Measurements from ENCODE around the gene CNNM1. TPM values are rescaled to one million over a fixed set of nuclear protein-coding genes. Genes with fewer than 3 reads are reported as not detected.

CNNM1 gene
- total and polyA plus RNA-seq, 2 donors (not counting 3 experiments of a cell fraction or from before 2014, with no cell fraction given), result not detected

GRCh38 chr10:99395750-99396445 is 66.7 kb downstream of the CNNM1 start:
- Histone ChIP-seq H3K9ac (replicated peaks; ENCODE audit: extremely low read depth, insufficient read depth, low read length) (no peak overlapping the region), H3K4me1 (ENCODE audit: control insufficient read depth, extremely low read depth, insufficient read depth, low read length) (peaks cover 24% of the 10 kb centered on the region), H3K9me3 (replicated peaks; ENCODE audit: control insufficient read depth, insufficient read depth, low read length) (no peaks in the 10 kb centered on the region), H3K36me3 (ENCODE audit: control insufficient read depth in 2 of 2, extremely low read depth in 1 of 2, insufficient read depth in 2 of 2, low read length in 2 of 2) (peaks cover 0 to 2% of the 10 kb centered on the region in 2 experiments), H2AFZ (ENCODE audit: low read depth, low read length) (no peak overlapping the region), H3K27me3 (ENCODE audit: control insufficient read depth in 2 of 2, insufficient read depth in 2 of 2, low read length in 2 of 2) (no peaks in the 10 kb centered on the region), H3K27ac (ENCODE audit: insufficient read depth, low read depth, low read length) (peak overlapping the region; percentile 32), H3K9me1 (replicated peaks; ENCODE audit: control insufficient read depth, extremely low read depth, insufficient read depth, low read length) (no peaks in the 10 kb centered on the region), H3K4me3 (replicated peaks in 1 of 3; ENCODE audit: insufficient read depth in 1 of 3, low read depth in 1 of 3, low read length in 3 of 3) (no peak overlapping the region), H3K4me2 (ENCODE audit: insufficient read depth, low read length) (peak overlapping the region; percentile 5), H4K20me1 (replicated peaks; ENCODE audit: control insufficient read depth, extremely low read depth, insufficient read depth, low read length) (no peaks in the 10 kb centered on the region), H3K79me2 (ENCODE audit: control insufficient read depth, insufficient read depth, low read length) (no peaks in the 10 kb centered on the region)
- intact Hi-C loops (cut with micrococcal nuclease) (loop anchor here (10.0 kb wide), 1 partner anchor 931 kb away; no protein-coding TSS in a partner anchor), dilution Hi-C loops (cut with MboI; ENCODE audit: extremely low pct_ligation_motif_present, low sequenced_read_pairs) (no loop called here)
- BruUV-seq (replicated peaks), result no TSS peak
- CTCF ChIA-PET, result interaction anchor here (0.7 to 6.8 kb wide), 2 partner anchors 21 to 37 kb away, joined by 3 to 151 read pairs; partner anchors contain the start of gene GOT1
- POLR2A ChIA-PET, result no interaction called here
- TF ChIP-seq FOS (IDR thresholded peaks at IDR 0.05; ENCODE audit: borderline replicate concordance, insufficient read depth, low read length), result peak; percentile 12
- no peak for TF ChIP-seq EZH2 (IDR thresholded peaks at IDR 0.05; ENCODE audit: borderline replicate concordance, low read depth, low read length, severe bottlenecking)
- TF ChIP-seq POLR2AphosphoS5 (IDR thresholded peaks at IDR 0.05; ENCODE audit: insufficient read depth, low read depth, low read length), result peak; percentile 49
- DNase-seq (ENCODE audit: low read depth, low spot score), result peak; percentile 57
- FAIRE-seq, result peak; percentile 69

GRCh38 chr10:99396471-99396870 is 67.3 kb downstream of the CNNM1 start:
- Histone ChIP-seq H2AFZ (ENCODE audit: low read depth, low read length) (no peak overlapping the region), H3K9me1 (replicated peaks; ENCODE audit: control insufficient read depth, extremely low read depth, insufficient read depth, low read length) (no peaks in the 10 kb centered on the region), H3K9me3 (replicated peaks; ENCODE audit: control insufficient read depth, insufficient read depth, low read length) (no peaks in the 10 kb centered on the region), H3K4me2 (ENCODE audit: insufficient read depth, low read length) (no peak overlapping the region), H3K27ac (ENCODE audit: insufficient read depth, low read depth, low read length) (peak overlapping the region; percentile 16), H3K4me1 (ENCODE audit: control insufficient read depth, extremely low read depth, insufficient read depth, low read length) (peaks cover 24% of the 10 kb centered on the region), H3K9ac (replicated peaks; ENCODE audit: extremely low read depth, insufficient read depth, low read length) (no peak overlapping the region), H3K4me3 (replicated peaks in 1 of 3; ENCODE audit: insufficient read depth in 1 of 3, low read depth in 1 of 3, low read length in 3 of 3) (no peak overlapping the region), H3K79me2 (ENCODE audit: control insufficient read depth, insufficient read depth, low read length) (no peaks in the 10 kb centered on the region), H3K27me3 (ENCODE audit: control insufficient read depth in 2 of 2, insufficient read depth in 2 of 2, low read length in 2 of 2) (no peaks in the 10 kb centered on the region), H3K36me3 (ENCODE audit: control insufficient read depth in 2 of 2, extremely low read depth in 1 of 2, insufficient read depth in 2 of 2, low read length in 2 of 2) (peaks cover 0 to 2% of the 10 kb centered on the region in 2 experiments), H4K20me1 (replicated peaks; ENCODE audit: control insufficient read depth, extremely low read depth, insufficient read depth, low read length) (no peaks in the 10 kb centered on the region)
- dilution Hi-C loops (cut with MboI; ENCODE audit: extremely low pct_ligation_motif_present, low sequenced_read_pairs) (no loop called here), intact Hi-C loops (cut with micrococcal nuclease) (loop anchor here (10.0 kb wide), 1 partner anchor 932 kb away; no protein-coding TSS in a partner anchor)
- DNase-seq (ENCODE audit: low read depth, low spot score), result no peak
- no TSS peak for BruUV-seq (replicated peaks)
- no peak for FAIRE-seq
- TF ChIP-seq GATA2 (IDR thresholded peaks at IDR 0.05; ENCODE audit: insufficient read depth, insufficient read length, low read depth, low read length) (no peak), CTCF (IDR thresholded peaks at IDR 0.05; ENCODE audit: extremely low read depth in 1 of 2, insufficient read depth in 1 of 2, low read depth in 1 of 2, low read length in 2 of 2) (no peak), MAX (IDR thresholded peaks at IDR 0.05; ENCODE audit: insufficient read depth, insufficient read length) (no peak), EZH2 (IDR thresholded peaks at IDR 0.05; ENCODE audit: borderline replicate concordance, low read depth, low read length, severe bottlenecking) (no peak), JUN (IDR thresholded peaks at IDR 0.05; ENCODE audit: borderline replicate concordance, insufficient read depth, insufficient read length, low read depth) (no peak), POLR2A (IDR thresholded peaks at IDR 0.05; ENCODE audit: low read depth, low read length) (no peak), POLR2AphosphoS5 (IDR thresholded peaks at IDR 0.05; ENCODE audit: insufficient read depth, low read depth, low read length) (no peak), FOS (IDR thresholded peaks at IDR 0.05; ENCODE audit: borderline replicate concordance, insufficient read depth, low read length) (no peak), MYC (IDR thresholded peaks at IDR 0.05; ENCODE audit: low read depth, low read length) (no peak)
- POLR2A ChIA-PET, result no interaction called here
- CTCF ChIA-PET, result interaction anchor here (6.8 kb wide), 1 partner anchor 37 kb away, joined by 151 read pairs; the partner anchor contains the start of gene GOT1

Measured in endothelial cell of umbilical vein (primary cell).